Activated CD4-positive, CD25-positive, alpha-beta regulatory T cell treated with anti-CD3 and anti-CD28 coated beads, Interleukin-2, amount 50 U/mL, for 72 hours (primary cell): ENCODE measurements around the gene MGAT5.
"Not testable (repeated sequence)": the region's sequence is repeated elsewhere in the genome, so short reads cannot be mapped to it uniquely, and the experiment has no call there.

Experiments
- DNase-seq: peaks from one replicate; pipeline ENCODE4 v3.0.0; 2021

MGAT5 gene

GRCh38 chr2:134280726-134281125 lies 26.9 kb downstream of the MGAT5 start:
- DNase-seq: no peak

- no peak for DNase-seq
Measured at GRCh38 chr2:134281815-134282419, 28.0 kb downstream of the MGAT5 start.

GRCh38 chr2:134282629-134283400 lies 28.9 kb downstream of the MGAT5 start:
- no peak for DNase-seq

- no peak for DNase-seq
Measured at GRCh38 chr2:134283661-134284060, 29.8 kb downstream of the MGAT5 start.

- no peak for DNase-seq
Measured at GRCh38 chr2:134284119-134284670, 30.3 kb downstream of the MGAT5 start.

GRCh38 chr2:134287323-134287722 lies 33.5 kb downstream of the MGAT5 start:
- DNase-seq: no peak

- DNase-seq: no peak
Measured at GRCh38 chr2:134288814-134289213, 34.9 kb downstream of the MGAT5 start.

GRCh38 chr2:134289225-134289624 lies 35.4 kb downstream of the MGAT5 start:
- DNase-seq: peak; percentile 35

- no peak for DNase-seq
Measured at GRCh38 chr2:134290358-134290757, 36.5 kb downstream of the MGAT5 start.

GRCh38 chr2:134292514-134292913 lies 38.6 kb downstream of the MGAT5 start:
- DNase-seq: no peak

- no peak for DNase-seq
Measured at GRCh38 chr2:134293719-134294537, 40.1 kb downstream of the MGAT5 start.

GRCh38 chr2:134294598-134294997 lies 40.7 kb downstream of the MGAT5 start:
- DNase-seq: not testable (repeated sequence)

- no peak for DNase-seq
Measured at GRCh38 chr2:134295441-134295840, 41.6 kb downstream of the MGAT5 start.

- DNase-seq: no peak
Measured at GRCh38 chr2:134296301-134296700, 42.4 kb downstream of the MGAT5 start.

GRCh38 chr2:134299334-134299733 lies 45.5 kb downstream of the MGAT5 start:
- no peak for DNase-seq

GRCh38 chr2:134300585-134300984 lies 46.7 kb downstream of the MGAT5 start:
- DNase-seq: no peak

- no peak for DNase-seq
Measured at GRCh38 chr2:134301099-134301927, 47.4 kb downstream of the MGAT5 start.

GRCh38 chr2:134301928-134302260 lies 48.0 kb downstream of the MGAT5 start:
- DNase-seq: no peak

- no peak for DNase-seq
Measured at GRCh38 chr2:134304394-134305108, 50.7 kb downstream of the MGAT5 start.

GRCh38 chr2:134305109-134305491 lies 51.2 kb downstream of the MGAT5 start:
- DNase-seq: no peak

- DNase-seq: no peak
Measured at GRCh38 chr2:134306521-134306920, 52.6 kb downstream of the MGAT5 start.

- no peak for DNase-seq
Measured at GRCh38 chr2:134307334-134307733, 53.5 kb downstream of the MGAT5 start.
